ENCODE results near the gene TMCC1.

GRCh38 chr3:129705274-129705673 lies 188.2 kb downstream of the TMCC1 start:
- TF ChIP-seq POLR2AphosphoS5 (IDR thresholded peaks at IDR 0.05; ENCODE audit: low read depth, low read length), result no peak
- no peak for TF ChIP-seq TAF1 (IDR thresholded peaks at IDR 0.05; ENCODE audit: borderline replicate concordance, insufficient read depth, low read length)
- TF ChIP-seq SIN3A (IDR thresholded peaks at IDR 0.05; ENCODE audit: borderline replicate concordance, insufficient read depth, low read length), result no peak
- TF ChIP-seq FOXP2 (optimal IDR thresholded peaks at IDR 0.05; ENCODE audit: borderline replicate concordance, extremely low read depth, extremely low read length, insufficient read depth), result no peak
